Esophagus muscularis mucosa (tissue), 3 donors: ENCODE measurements around the gene GPM6B.

Source experiments
- POLR2AphosphoS5 ChIP-seq, 2 donors: sonication (generic); formaldehyde crosslinking; IDR thresholded peaks; one replicate each; pipeline ENCODE4 v1.6.1; 2017; ENCODE audit warnings: antibody characterized with exemption in 2 of 2
- TF ChIP-seq, protein P1 (sequence below), 3 experiments: fragments of 200-600 bp in 2 of 3; fragments of 450-650 bp in 1 of 3; sonication (generic) in 2 of 3; IDR thresholded peaks; one replicate each; pipeline ENCODE4 v1.5.1; 2017 to 2019; ENCODE audit warnings: antibody characterized with exemption in 3 of 3, mild to moderate bottlenecking in 2 of 3, moderate library complexity in 1 of 3

DNA sequence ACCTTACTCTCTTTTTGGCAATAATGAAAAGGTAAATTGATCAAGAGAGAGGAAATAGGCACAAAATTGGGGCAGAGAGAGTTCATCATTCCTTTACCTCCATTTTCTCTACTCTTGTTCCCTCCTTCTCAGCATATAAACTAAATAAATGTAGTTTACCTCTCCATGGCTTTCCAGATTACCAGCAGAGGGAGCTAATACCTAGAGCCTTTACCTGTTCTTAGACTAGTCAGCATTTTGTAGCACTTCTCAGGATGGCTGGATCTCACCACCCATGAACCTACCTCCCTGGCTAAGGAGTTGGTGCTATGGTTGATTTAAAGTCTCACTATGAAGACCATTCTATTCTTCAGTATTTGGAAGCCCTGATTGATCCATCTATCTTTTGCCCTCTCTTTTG, 66.7 kb downstream of the GPM6B start:
- TF ChIP-seq, protein P1, sequence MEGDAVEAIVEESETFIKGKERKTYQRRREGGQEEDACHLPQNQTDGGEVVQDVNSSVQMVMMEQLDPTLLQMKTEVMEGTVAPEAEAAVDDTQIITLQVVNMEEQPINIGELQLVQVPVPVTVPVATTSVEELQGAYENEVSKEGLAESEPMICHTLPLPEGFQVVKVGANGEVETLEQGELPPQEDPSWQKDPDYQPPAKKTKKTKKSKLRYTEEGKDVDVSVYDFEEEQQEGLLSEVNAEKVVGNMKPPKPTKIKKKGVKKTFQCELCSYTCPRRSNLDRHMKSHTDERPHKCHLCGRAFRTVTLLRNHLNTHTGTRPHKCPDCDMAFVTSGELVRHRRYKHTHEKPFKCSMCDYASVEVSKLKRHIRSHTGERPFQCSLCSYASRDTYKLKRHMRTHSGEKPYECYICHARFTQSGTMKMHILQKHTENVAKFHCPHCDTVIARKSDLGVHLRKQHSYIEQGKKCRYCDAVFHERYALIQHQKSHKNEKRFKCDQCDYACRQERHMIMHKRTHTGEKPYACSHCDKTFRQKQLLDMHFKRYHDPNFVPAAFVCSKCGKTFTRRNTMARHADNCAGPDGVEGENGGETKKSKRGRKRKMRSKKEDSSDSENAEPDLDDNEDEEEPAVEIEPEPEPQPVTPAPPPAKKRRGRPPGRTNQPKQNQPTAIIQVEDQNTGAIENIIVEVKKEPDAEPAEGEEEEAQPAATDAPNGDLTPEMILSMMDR (IDR thresholded peaks at IDR 0.05), result peak; percentile 55 to 59 (median 58)
- no peak for TF ChIP-seq POLR2AphosphoS5 (IDR thresholded peaks at IDR 0.05)
